C4-2B (cell line): Measurements from ENCODE around the gene MARCHF6.

ENCODE experiments used
- CTCF ChIP-seq: fragments of 450-650 bp; conservative IDR thresholded peaks from 2 replicates; pipeline ENCODE4 v1.5.1; 2017; ENCODE audit warnings: mild to moderate bottlenecking
- ZFX ChIP-seq: fragments of 450-650 bp; IDR thresholded peaks from 2 replicates; pipeline ENCODE4 v1.6.1; 2017

- no peak for TF ChIP-seq CTCF
- TF ChIP-seq ZFX: no peak
These were observed 49.8 kb upstream of the MARCHF6 start for GRCh38 chr5:10303699-10304170.
